CD4-positive, alpha-beta memory T cell (primary cell): ENCODE data around the gene CRYGN. TPM values are rescaled to one million over a fixed set of nuclear protein-coding genes. Genes with fewer than 3 reads are reported as not detected.

Source experiments
- CTCF ChIA-PET: fragments of 350-600 bp; sonication (Branson Sonifier 250); formaldehyde crosslinking; loops from one replicate; lab custom pipeline; 2021; ENCODE audit warnings: inconsistent platforms; ENCODE audit not compliant: partially characterized antibody; lab: Charles Lee
- POLR2A ChIA-PET: fragments of 350-600 bp; sonication (Branson Sonifier 250); formaldehyde crosslinking; loops from one replicate; lab custom pipeline; 2021; ENCODE audit not compliant: partially characterized antibody; lab: Charles Lee
- DNase-seq, 5 donors: peaks; one replicate each; pipeline versions ENCODE4 v3.0.0 to v3.0.0-alpha.2; 2020 to 2022; ENCODE audit warnings: mixed read lengths in 1 of 5
- H3K27ac ChIP-seq: one replicate; pipeline ENCODE4 v1.7.0; 2013; ENCODE audit warnings: low read depth, low read length
- H3K27me3 ChIP-seq: 2 replicates; pipeline ENCODE4 v1.7.0; 2013; ENCODE audit warnings: mild to moderate bottlenecking, low read length, moderate library complexity; ENCODE audit not compliant: insufficient read depth
- H3K36me3 ChIP-seq: 2 replicates; pipeline ENCODE4 v1.7.0; 2013; ENCODE audit warnings: mild to moderate bottlenecking, low read length, moderate library complexity; ENCODE audit not compliant: insufficient read depth
- H3K4me1 ChIP-seq: 2 replicates; pipeline ENCODE4 v1.7.0; 2013; ENCODE audit warnings: mild to moderate bottlenecking, low read length, moderate library complexity; ENCODE audit not compliant: insufficient read depth
- H3K4me3 ChIP-seq, 2 donors: one replicate each; pipeline ENCODE4 v1.7.0; 2013; ENCODE audit warnings: low read length in 2 of 2, mild to moderate bottlenecking in 1 of 2
- H3K9me3 ChIP-seq, 2 donors: one replicate each; pipeline ENCODE4 v1.7.0; 2013; ENCODE audit warnings: low read length in 2 of 2, control low read depth in 1 of 2; ENCODE audit not compliant: control insufficient read depth in 1 of 2
- H3K27ac Mint-ChIP-seq, 7 donors: one replicate each; pipeline ENCODE4 v1.8.0; 2020 to 2021; ENCODE audit warnings: mixed read lengths in 7 of 7, mild to moderate bottlenecking in 6 of 7, inconsistent platforms in 3 of 7, moderate library complexity in 3 of 7
- H3K27me3 Mint-ChIP-seq, 2 donors: one replicate each; pipeline ENCODE4 v1.8.0; 2020 to 2021; ENCODE audit warnings: mixed read lengths in 2 of 2
- H3K36me3 Mint-ChIP-seq, 2 donors: one replicate each; pipeline ENCODE4 v1.8.0; 2020 to 2021; ENCODE audit warnings: mixed read lengths in 2 of 2, inconsistent platforms in 1 of 2, mild to moderate bottlenecking in 1 of 2
- H3K4me1 Mint-ChIP-seq, 4 donors: one replicate each; pipeline ENCODE4 v1.8.0; 2020 to 2021; ENCODE audit warnings: mixed read lengths in 4 of 4, mild to moderate bottlenecking in 1 of 4
- H3K4me3 Mint-ChIP-seq, 8 donors: one replicate each; pipeline ENCODE4 v1.8.0; 2020 to 2021; ENCODE audit warnings: mixed read lengths in 8 of 8, mild to moderate bottlenecking in 7 of 8, moderate library complexity in 6 of 8, inconsistent platforms in 3 of 8
- H3K9me3 Mint-ChIP-seq, 8 donors: one replicate each; pipeline ENCODE4 v1.8.0; 2020 to 2021; ENCODE audit warnings: mixed read lengths in 8 of 8, mild to moderate bottlenecking in 5 of 8, inconsistent platforms in 3 of 8, moderate library complexity in 1 of 8
- intact Hi-C: fragments of 100-400 bp; cut with micrococcal nuclease; formaldehyde crosslinking; loops from one replicate; pipeline ENCODE4 v1.15.1; 2023
- polyA plus RNA-seq, 2 donors: library from polyadenylated mRNA; unstranded; fragments of 300-500 nt; fragmentation: Illumina TruSeq; gene quantifications; one replicate each; pipeline ENCODE4 v1.2.3, GENCODE V29; 2021
- total RNA-seq, 2 experiments: library from RNA; stranded (reverse); gene quantifications; one replicate each; pipeline ENCODE4 v1.2.3, GENCODE V29; 2021

Gene CRYGN
- total and polyA plus RNA-seq, 4 experiments from 2014 or later = 1.9 TPM; not detected in 3

DNA sequence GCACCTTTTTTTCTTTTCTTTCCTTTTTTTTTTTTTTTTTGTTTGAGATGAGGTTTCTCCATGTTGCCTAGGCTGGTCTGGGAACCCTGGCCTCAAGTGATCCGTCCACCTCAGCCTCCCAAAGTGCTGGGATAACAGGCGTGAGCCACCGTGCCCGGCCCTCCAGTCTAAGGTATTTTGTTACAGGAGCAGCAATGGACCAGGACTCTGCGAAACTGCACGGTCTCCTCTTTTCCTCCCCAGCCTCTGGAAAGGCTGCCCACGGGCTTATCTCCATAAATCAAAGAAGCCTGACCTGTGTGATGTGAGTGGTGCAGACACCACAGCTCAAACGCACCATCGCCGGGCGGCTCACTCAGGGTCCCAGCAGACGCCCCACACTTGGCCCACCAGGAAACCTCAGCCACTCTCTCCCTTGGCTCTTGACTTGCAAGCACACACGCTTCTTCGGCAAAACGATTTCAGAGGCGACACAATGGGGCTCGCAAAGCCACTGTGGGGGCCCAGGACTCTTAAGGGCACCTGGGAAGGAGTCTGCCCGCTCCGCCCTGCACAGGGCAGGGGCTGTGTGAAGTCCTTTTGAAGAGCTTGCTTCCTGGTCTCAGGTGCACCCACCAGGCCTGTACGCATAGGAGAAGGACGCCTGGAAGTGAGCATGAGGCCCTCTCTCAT, 50.7 kb downstream of the CRYGN start:
- intact Hi-C loops = no loop called here
- Histone ChIP-seq H3K4me3 (no peak overlapping the region), H3K27ac (no peak overlapping the region), H3K36me3 (no peaks in the 10 kb centered on the region), H3K27me3 (no peaks in the 10 kb centered on the region), H3K4me1 (no peaks in the 10 kb centered on the region), H3K9me3 (no peaks in the 10 kb centered on the region)
- H3K27ac Mint-ChIP-seq = peak overlapping the region in 2 of 7 donors; percentile 29 to 37
- no peaks in the 10 kb centered on the region for H3K9me3 Mint-ChIP-seq
- DNase-seq = no peak
- CTCF ChIA-PET = no interaction called here
- POLR2A ChIA-PET = no interaction called here
- no peak overlapping the region for H3K4me3 Mint-ChIP-seq
- H3K27me3 Mint-ChIP-seq = no peaks in the 10 kb centered on the region
- peaks cover 0 to 6% (median 1%) of the 10 kb centered on the region in 4 donors for H3K4me1 Mint-ChIP-seq
- H3K36me3 Mint-ChIP-seq = peaks cover 0 to 7% of the 10 kb centered on the region in 2 donors

DNA sequence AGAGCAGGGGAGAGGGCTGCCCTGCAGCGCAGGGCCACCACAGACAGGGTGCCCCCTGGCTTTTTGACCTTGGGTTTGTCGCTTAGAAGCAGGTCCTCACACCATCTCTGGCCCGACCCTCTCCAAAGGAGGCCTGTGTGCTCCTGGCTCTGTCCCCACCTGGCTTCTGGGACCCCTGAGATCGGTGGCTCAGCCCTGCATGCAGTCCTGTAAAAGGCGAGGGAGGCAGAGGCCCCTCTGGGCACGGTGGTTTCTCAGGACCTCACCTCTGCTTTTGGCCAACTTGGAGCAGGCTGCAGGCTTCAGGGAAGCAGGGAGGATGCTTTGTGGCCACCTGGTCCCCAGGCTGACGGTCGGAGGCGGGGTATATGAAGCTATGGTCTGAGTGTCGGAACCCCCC, 51.5 kb downstream of the CRYGN start:
- Histone ChIP-seq H3K9me3 (no peaks in the 10 kb centered on the region), H3K4me1 (no peaks in the 10 kb centered on the region), H3K4me3 (no peak overlapping the region), H3K27ac (no peak overlapping the region), H3K36me3 (no peaks in the 10 kb centered on the region), H3K27me3 (no peaks in the 10 kb centered on the region)
- Mint-ChIP-seq H3K36me3 (peaks cover 0 to 7% of the 10 kb centered on the region in 2 donors), H3K27me3 (peaks cover 0 to 2% of the 10 kb centered on the region in 2 donors), H3K27ac (peak overlapping the region in 1 of 7 donors; percentile 63), H3K4me3 (no peak overlapping the region), H3K4me1 (peaks cover 0 to 4% (median 3%) of the 10 kb centered on the region in 4 donors), H3K9me3 (no peaks in the 10 kb centered on the region)
- intact Hi-C loops = no loop called here
- ChIA-PET POLR2A (no interaction called here), CTCF (no interaction called here)
- no peak for DNase-seq

- Mint-ChIP-seq H3K4me3 (no peak overlapping the region), H3K36me3 (peaks cover 0 to 7% of the 10 kb centered on the region in 2 donors), H3K9me3 (no peaks in the 10 kb centered on the region), H3K27me3 (peaks cover 0 to 2% of the 10 kb centered on the region in 2 donors), H3K27ac (peak overlapping the region in 2 of 7 donors; percentile 32 to 74), H3K4me1 (peaks cover 0 to 4% (median 3%) of the 10 kb centered on the region in 4 donors)
- no peaks in the 10 kb centered on the region for H3K36me3 ChIP-seq
- H3K27me3 ChIP-seq = no peaks in the 10 kb centered on the region
- CTCF ChIA-PET = no interaction called here
- intact Hi-C loops = no loop called here
- no peak overlapping the region for H3K4me3 ChIP-seq
- no peak for DNase-seq
- no peaks in the 10 kb centered on the region for H3K4me1 ChIP-seq
- POLR2A ChIA-PET = no interaction called here
- no peaks in the 10 kb centered on the region for H3K9me3 ChIP-seq
- no peak overlapping the region for H3K27ac ChIP-seq
These were observed 52.0 kb downstream of the CRYGN start for GRCh38 chr7:151388007-151388297.

DNA sequence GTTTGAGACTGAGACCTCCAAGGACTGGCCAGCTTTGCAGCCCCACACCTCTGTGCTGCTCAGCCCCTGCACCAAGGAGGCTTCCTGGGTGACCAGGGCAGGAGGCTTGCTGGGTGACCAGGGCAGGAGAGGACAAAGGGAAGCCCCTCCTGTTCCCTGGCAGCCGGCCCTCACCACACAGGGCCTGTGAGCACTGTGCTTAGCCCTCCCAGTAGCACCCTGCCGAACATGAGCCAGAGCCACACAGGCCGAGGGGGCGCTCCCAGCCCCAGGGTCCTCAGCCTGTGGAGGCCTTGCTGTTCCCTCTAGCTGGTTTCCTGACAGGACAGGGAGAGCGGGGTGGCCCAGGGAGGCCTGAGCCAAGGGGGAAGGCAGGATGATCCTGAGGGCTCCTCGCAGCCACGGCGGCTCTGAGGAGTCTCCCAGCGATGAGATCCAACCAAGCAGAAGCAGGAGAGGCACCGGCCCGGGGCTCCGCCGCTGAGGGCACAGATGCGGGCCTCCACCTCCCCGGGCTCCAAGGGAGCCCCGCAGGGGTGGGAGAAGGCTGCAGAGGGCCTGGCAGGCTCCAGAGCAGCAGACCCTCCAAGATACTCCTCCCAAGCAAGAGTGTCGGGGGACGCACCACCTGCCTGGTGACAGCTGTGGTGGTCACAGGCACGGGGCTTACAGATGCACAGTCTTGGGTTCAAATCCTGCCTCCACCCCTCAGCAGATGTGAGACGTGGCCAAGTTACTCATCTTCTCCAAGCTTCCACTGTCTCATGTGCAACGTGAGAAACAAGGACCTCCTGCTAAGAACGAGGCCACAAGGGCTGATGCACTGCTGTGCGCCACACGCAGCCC, 52.6 kb downstream of the CRYGN start:
- CTCF ChIA-PET = interaction anchor here (1.0 kb wide), 1 partner anchor 8 kb away, joined by 3 read pairs; no protein-coding TSS in a partner anchor
- intact Hi-C loops = no loop called here
- DNase-seq = no peak
- no peak overlapping the region for H3K4me3 Mint-ChIP-seq
- H3K4me1 Mint-ChIP-seq = peaks cover 2 to 7% (median 5%) of the 10 kb centered on the region in 4 donors
- Histone ChIP-seq H3K27ac (no peak overlapping the region), H3K4me1 (peaks cover 4% of the 10 kb centered on the region), H3K4me3 (no peak overlapping the region), H3K9me3 (no peaks in the 10 kb centered on the region), H3K27me3 (peaks cover 3% of the 10 kb centered on the region), H3K36me3 (no peaks in the 10 kb centered on the region)
- H3K27ac Mint-ChIP-seq = peak overlapping the region in 1 of 7 donors; percentile 83
- POLR2A ChIA-PET = no interaction called here
- peaks cover 0 to 7% of the 10 kb centered on the region in 2 donors for H3K36me3 Mint-ChIP-seq
- no peaks in the 10 kb centered on the region for H3K9me3 Mint-ChIP-seq
- peaks cover under 1 to 4% of the 10 kb centered on the region in 2 donors for H3K27me3 Mint-ChIP-seq

- Histone ChIP-seq H3K4me1 (peaks cover 11% of the 10 kb centered on the region), H3K36me3 (no peaks in the 10 kb centered on the region), H3K27ac (no peak overlapping the region), H3K4me3 (no peak overlapping the region), H3K9me3 (no peaks in the 10 kb centered on the region), H3K27me3 (peaks cover 6% of the 10 kb centered on the region)
- POLR2A ChIA-PET = no interaction called here
- no peaks in the 10 kb centered on the region for H3K9me3 Mint-ChIP-seq
- intact Hi-C loops = no loop called here
- peaks cover 2 to 6% of the 10 kb centered on the region in 2 donors for H3K27me3 Mint-ChIP-seq
- H3K4me1 Mint-ChIP-seq = peaks cover 6 to 11% (median 9%) of the 10 kb centered on the region in 4 donors
- CTCF ChIA-PET = interaction anchor here (1.0 to 3.8 kb wide), 2 partner anchors 9 to 62 kb away, joined by 3 to 17 read pairs; no protein-coding TSS in a partner anchor
- H3K4me3 Mint-ChIP-seq = no peak overlapping the region
- peaks cover 0 to 7% of the 10 kb centered on the region in 2 donors for H3K36me3 Mint-ChIP-seq
- no peak for DNase-seq
- H3K27ac Mint-ChIP-seq = peak overlapping the region in 4 of 7 donors; percentile 36 to 83 (median 60)
These were observed 53.4 kb downstream of the CRYGN start for GRCh38 chr7:151386301-151387160.

DNA sequence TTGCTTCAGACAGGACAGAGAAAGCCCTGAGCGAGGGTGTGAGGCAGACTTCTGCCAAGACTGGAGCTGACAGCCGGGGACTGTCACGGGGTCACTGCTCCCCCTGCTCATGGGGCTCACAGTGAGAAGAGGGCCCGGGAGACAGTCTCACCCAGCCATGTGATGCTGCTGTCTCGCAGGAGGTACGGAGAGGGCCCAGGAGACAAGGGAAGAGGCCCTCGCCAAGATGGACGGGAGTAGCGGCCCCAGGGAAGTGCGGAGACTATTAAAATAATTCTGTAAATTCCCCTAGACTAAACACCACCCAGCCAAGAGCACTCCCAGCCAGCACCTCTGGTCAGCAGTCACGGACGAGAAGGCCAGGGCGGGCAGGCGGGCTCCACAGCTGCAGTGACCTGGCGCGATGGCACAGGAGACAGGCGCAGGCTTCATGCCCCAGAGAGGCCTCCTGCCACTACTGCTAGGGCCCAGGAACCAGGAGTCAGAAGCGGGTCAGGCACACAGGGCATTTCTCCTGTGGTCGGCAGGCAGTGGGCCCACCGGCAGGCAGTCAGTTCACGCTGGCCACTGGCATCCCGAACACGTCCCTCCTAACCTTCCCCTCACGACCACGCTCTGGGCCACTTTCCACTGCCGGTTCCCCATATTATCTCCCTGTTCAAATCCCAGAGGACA, 54.2 kb downstream of the CRYGN start:
- no peak overlapping the region for H3K27ac Mint-ChIP-seq
- CTCF ChIA-PET = interaction anchor here (1.0 to 3.8 kb wide), 2 partner anchors 10 to 63 kb away, joined by 3 to 17 read pairs; no protein-coding TSS in a partner anchor
- Histone ChIP-seq H3K36me3 (no peaks in the 10 kb centered on the region), H3K9me3 (no peaks in the 10 kb centered on the region), H3K27ac (no peak overlapping the region), H3K27me3 (peaks cover 6% of the 10 kb centered on the region), H3K4me1 (peaks cover 16% of the 10 kb centered on the region), H3K4me3 (no peak overlapping the region)
- H3K27me3 Mint-ChIP-seq = peaks cover 2 to 6% of the 10 kb centered on the region in 2 donors
- peaks cover 0 to 7% of the 10 kb centered on the region in 2 donors for H3K36me3 Mint-ChIP-seq
- intact Hi-C loops = no loop called here
- H3K4me1 Mint-ChIP-seq = peaks cover 8 to 14% (median 10%) of the 10 kb centered on the region in 4 donors
- no peak for DNase-seq
- no peak overlapping the region for H3K4me3 Mint-ChIP-seq
- no peaks in the 10 kb centered on the region for H3K9me3 Mint-ChIP-seq
- POLR2A ChIA-PET = no interaction called here
